GM23338 (cell line): ENCODE data around the gene SLC9A9.

ENCODE experiments used
- CREB1 ChIP-seq: fragments of 250-450 bp; sonication (Bioruptor Pico); IDR thresholded peaks from 2 replicates; pipeline ENCODE4 v1.5.0; 2020; ENCODE audit warnings: low read depth, mild to moderate bottlenecking, moderate library complexity
- EZH2 ChIP-seq: fragments of 200-600 bp; sonication (generic); IDR thresholded peaks from one replicate; pipeline ENCODE4 v1.8.0; 2017; ENCODE audit warnings: antibody characterized with exemption, mild to moderate bottlenecking, low read depth; ENCODE audit not compliant: unreplicated experiment
- EZH2phosphoT487 ChIP-seq: fragments of 200-600 bp; sonication (generic); IDR thresholded peaks from one replicate; pipeline ENCODE4 v1.8.1; 2018; ENCODE audit warnings: antibody characterized with exemption; ENCODE audit not compliant: unreplicated experiment
- JUNB ChIP-seq: IDR thresholded peaks from one replicate; pipeline ENCODE4 v1.6.1; 2016; ENCODE audit warnings: antibody characterized with exemption; ENCODE audit not compliant: unreplicated experiment
- POLR2AphosphoS5 ChIP-seq: IDR thresholded peaks from 2 replicates; pipeline ENCODE4 v1.6.1; 2016; ENCODE audit warnings: antibody characterized with exemption, low read depth
- TF ChIP-seq, protein P1 (sequence below), 2 experiments: fragments of 200-600 bp in 1 of 2; sonication (generic) in 1 of 2; conservative IDR thresholded peaks; 2 replicates each; pipeline versions ENCODE4 v1.5.1 to v1.6.1; 2016 to 2017; ENCODE audit warnings: antibody characterized with exemption in 2 of 2, low read depth in 2 of 2, mild to moderate bottlenecking in 2 of 2, moderate library complexity in 1 of 2
- TF ChIP-seq, protein P2 (sequence below): IDR thresholded peaks from one replicate; pipeline ENCODE4 v1.6.1; 2018; ENCODE audit warnings: antibody characterized with exemption; ENCODE audit not compliant: unreplicated experiment

GRCh38 chr3:143247073-143247472 is 601.2 kb downstream of the SLC9A9 start:
- TF ChIP-seq, protein P1, sequence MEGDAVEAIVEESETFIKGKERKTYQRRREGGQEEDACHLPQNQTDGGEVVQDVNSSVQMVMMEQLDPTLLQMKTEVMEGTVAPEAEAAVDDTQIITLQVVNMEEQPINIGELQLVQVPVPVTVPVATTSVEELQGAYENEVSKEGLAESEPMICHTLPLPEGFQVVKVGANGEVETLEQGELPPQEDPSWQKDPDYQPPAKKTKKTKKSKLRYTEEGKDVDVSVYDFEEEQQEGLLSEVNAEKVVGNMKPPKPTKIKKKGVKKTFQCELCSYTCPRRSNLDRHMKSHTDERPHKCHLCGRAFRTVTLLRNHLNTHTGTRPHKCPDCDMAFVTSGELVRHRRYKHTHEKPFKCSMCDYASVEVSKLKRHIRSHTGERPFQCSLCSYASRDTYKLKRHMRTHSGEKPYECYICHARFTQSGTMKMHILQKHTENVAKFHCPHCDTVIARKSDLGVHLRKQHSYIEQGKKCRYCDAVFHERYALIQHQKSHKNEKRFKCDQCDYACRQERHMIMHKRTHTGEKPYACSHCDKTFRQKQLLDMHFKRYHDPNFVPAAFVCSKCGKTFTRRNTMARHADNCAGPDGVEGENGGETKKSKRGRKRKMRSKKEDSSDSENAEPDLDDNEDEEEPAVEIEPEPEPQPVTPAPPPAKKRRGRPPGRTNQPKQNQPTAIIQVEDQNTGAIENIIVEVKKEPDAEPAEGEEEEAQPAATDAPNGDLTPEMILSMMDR (conservative IDR thresholded peaks at IDR 0.05; ENCODE audit: low read depth in 2 of 2), result no peak
- TF ChIP-seq EZH2, result no peak
- TF ChIP-seq EZH2phosphoT487, result no peak
- TF ChIP-seq, protein P2, sequence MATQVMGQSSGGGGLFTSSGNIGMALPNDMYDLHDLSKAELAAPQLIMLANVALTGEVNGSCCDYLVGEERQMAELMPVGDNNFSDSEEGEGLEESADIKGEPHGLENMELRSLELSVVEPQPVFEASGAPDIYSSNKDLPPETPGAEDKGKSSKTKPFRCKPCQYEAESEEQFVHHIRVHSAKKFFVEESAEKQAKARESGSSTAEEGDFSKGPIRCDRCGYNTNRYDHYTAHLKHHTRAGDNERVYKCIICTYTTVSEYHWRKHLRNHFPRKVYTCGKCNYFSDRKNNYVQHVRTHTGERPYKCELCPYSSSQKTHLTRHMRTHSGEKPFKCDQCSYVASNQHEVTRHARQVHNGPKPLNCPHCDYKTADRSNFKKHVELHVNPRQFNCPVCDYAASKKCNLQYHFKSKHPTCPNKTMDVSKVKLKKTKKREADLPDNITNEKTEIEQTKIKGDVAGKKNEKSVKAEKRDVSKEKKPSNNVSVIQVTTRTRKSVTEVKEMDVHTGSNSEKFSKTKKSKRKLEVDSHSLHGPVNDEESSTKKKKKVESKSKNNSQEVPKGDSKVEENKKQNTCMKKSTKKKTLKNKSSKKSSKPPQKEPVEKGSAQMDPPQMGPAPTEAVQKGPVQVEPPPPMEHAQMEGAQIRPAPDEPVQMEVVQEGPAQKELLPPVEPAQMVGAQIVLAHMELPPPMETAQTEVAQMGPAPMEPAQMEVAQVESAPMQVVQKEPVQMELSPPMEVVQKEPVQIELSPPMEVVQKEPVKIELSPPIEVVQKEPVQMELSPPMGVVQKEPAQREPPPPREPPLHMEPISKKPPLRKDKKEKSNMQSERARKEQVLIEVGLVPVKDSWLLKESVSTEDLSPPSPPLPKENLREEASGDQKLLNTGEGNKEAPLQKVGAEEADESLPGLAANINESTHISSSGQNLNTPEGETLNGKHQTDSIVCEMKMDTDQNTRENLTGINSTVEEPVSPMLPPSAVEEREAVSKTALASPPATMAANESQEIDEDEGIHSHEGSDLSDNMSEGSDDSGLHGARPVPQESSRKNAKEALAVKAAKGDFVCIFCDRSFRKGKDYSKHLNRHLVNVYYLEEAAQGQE, result no peak
- TF ChIP-seq CREB1 (CRISPR knock-in tag), result no peak
- TF ChIP-seq POLR2AphosphoS5, result no peak
- TF ChIP-seq JUNB, result no peak
